ENCODE data around the gene NRIP1. TPM values are rescaled to one million over a fixed set of nuclear protein-coding genes. Genes with fewer than 3 reads are reported as not detected.

NRIP1 gene
- total RNA-seq, 2 donors from 2014 or later = 11.9 to 30.9 TPM

DNA sequence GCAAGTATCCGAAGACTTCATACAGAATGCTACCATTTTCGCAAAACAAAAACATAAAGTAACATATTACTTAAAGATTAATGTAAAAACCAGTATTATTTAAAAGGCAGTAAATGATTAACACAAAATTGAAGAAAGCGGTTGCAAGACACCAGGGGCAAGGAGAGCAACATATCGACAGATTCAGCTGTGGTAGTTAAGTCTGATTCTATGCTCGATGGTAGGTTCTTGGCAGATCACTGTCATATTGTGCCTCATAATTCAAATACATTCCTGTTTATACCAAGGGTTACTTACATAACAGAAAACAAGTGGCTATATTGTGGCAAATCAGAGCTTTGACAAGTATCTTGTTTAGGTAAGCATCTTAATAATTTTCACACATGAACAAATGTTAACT, 37.7 kb downstream of the NRIP1 start:
- TF ChIP-seq, protein P1, sequence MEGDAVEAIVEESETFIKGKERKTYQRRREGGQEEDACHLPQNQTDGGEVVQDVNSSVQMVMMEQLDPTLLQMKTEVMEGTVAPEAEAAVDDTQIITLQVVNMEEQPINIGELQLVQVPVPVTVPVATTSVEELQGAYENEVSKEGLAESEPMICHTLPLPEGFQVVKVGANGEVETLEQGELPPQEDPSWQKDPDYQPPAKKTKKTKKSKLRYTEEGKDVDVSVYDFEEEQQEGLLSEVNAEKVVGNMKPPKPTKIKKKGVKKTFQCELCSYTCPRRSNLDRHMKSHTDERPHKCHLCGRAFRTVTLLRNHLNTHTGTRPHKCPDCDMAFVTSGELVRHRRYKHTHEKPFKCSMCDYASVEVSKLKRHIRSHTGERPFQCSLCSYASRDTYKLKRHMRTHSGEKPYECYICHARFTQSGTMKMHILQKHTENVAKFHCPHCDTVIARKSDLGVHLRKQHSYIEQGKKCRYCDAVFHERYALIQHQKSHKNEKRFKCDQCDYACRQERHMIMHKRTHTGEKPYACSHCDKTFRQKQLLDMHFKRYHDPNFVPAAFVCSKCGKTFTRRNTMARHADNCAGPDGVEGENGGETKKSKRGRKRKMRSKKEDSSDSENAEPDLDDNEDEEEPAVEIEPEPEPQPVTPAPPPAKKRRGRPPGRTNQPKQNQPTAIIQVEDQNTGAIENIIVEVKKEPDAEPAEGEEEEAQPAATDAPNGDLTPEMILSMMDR (IDR thresholded peaks at IDR 0.05) = no peak
- ATAC-seq (ENCODE audit: insufficient number of reproducible peaks, low FRiP score, low read depth) = no peak

DNA sequence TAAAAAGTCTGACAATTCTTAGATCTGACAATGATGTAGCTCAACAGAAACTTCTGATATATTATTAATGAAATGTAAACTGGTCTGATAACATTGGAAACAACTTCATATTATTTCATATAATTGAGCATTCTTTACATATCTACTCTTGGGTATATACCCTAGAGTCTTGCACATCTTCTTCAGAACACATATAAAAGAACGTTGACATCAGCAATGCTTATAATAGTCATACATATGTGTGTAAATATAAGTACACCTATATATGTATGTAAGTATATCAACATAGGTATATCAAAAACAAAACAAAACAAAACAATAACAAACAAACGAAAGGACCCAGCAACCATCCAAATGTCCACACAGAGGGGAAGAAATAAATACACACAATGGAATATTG, 38.4 kb downstream of the NRIP1 start:
- ATAC-seq (ENCODE audit: insufficient number of reproducible peaks, low FRiP score, low read depth) (no peak), DNase-seq (ENCODE audit: low spot score) (no peak)
- TF ChIP-seq, protein P1 (IDR thresholded peaks at IDR 0.05) = no peak
- H3K4me3 ChIP-seq = no peak overlapping the region
- no peaks in the 10 kb centered on the region for H3K27me3 ChIP-seq (replicated peaks; ENCODE audit: insufficient read depth)
- no peaks in the 10 kb centered on the region for H3K36me3 ChIP-seq
- no peaks in the 10 kb centered on the region for H3K4me1 ChIP-seq (ENCODE audit: control insufficient read depth in 1 of 2, low read depth in 2 of 2)
- H3K27ac ChIP-seq = no peak overlapping the region
- H3K9me3 ChIP-seq = no peaks in the 10 kb centered on the region

More for the DNA sequence above, 37.7 kb downstream of the NRIP1 start:
- Histone ChIP-seq H3K36me3 (no peaks in the 10 kb centered on the region), H3K9me3 (no peaks in the 10 kb centered on the region), H3K27me3 (replicated peaks; ENCODE audit: insufficient read depth) (no peaks in the 10 kb centered on the region), H3K4me3 (no peak overlapping the region), H3K27ac (no peak overlapping the region), H3K4me1 (ENCODE audit: control insufficient read depth in 1 of 2, low read depth in 2 of 2) (peaks cover 0 to 1% of the 10 kb centered on the region in 2 donors)
- no peak for DNase-seq (ENCODE audit: low spot score)

DNA sequence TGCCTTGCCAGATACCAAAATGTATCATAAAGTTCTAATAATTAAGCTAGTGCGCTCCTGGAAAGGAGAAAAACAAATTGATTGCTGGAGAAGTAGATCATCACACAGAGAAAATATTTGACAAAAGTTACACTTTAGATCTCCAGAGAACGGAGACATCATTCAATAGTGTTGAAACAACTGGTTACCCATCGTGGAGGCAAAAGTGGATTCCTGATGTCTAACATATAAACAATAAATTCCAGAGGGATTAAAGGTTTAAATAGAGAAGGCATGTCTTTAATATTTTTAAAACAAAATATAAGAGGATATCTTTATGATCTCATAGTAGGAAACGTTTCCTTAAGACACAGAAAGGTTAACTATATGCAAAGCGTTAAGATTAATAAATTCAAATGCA, 41.0 kb downstream of the NRIP1 start:
- Histone ChIP-seq H3K9me3 (no peaks in the 10 kb centered on the region), H3K4me3 (no peak overlapping the region), H3K4me1 (ENCODE audit: control insufficient read depth in 1 of 2, low read depth in 2 of 2) (no peaks in the 10 kb centered on the region), H3K36me3 (no peaks in the 10 kb centered on the region), H3K27me3 (replicated peaks; ENCODE audit: insufficient read depth) (no peaks in the 10 kb centered on the region), H3K27ac (no peak overlapping the region)
- TF ChIP-seq, protein P1 (IDR thresholded peaks at IDR 0.05) = no peak
- ATAC-seq (ENCODE audit: insufficient number of reproducible peaks, low FRiP score, low read depth) = no peak
- DNase-seq (ENCODE audit: low spot score) = no peak

DNA sequence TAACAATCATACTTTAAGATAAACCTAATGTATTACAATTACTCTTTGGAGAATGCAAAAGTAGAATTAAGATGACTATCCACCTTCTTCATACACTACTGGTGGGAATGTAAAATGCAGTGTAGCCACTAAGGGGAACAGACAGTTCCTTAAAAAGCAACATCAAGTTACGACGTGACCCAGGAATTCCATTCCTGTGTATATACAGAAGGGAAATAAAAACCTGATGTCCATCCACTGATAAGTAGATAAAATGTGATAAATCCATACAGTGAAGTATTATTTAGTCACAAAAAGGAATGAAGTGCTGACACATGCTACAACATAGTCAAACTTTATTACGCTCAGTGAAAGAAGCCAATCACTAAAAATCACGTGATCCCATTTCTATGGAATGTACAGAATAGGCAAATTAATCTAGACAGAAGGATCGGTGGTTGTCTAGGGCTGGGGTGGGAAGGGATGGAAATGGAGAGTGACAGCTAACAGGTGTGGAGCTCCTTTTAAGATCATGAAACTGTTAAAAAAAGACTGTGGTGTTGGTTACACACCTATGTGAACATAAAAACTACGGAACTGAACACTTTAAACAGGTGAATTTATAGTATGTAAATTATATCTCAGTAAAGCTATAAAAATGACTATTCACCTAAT, 42.1 kb downstream of the NRIP1 start:
- TF ChIP-seq, protein P1 (IDR thresholded peaks at IDR 0.05) = no peak
- no peaks in the 10 kb centered on the region for H3K27me3 ChIP-seq (replicated peaks; ENCODE audit: insufficient read depth)
- no peaks in the 10 kb centered on the region for H3K36me3 ChIP-seq
- no peak for DNase-seq (ENCODE audit: low spot score)
- H3K9me3 ChIP-seq = no peaks in the 10 kb centered on the region
- ATAC-seq (ENCODE audit: insufficient number of reproducible peaks, low FRiP score, low read depth) = no peak
- H3K4me3 ChIP-seq = no peak overlapping the region
- no peak overlapping the region for H3K27ac ChIP-seq
- no peaks in the 10 kb centered on the region for H3K4me1 ChIP-seq (ENCODE audit: control insufficient read depth in 1 of 2, low read depth in 2 of 2)

DNA sequence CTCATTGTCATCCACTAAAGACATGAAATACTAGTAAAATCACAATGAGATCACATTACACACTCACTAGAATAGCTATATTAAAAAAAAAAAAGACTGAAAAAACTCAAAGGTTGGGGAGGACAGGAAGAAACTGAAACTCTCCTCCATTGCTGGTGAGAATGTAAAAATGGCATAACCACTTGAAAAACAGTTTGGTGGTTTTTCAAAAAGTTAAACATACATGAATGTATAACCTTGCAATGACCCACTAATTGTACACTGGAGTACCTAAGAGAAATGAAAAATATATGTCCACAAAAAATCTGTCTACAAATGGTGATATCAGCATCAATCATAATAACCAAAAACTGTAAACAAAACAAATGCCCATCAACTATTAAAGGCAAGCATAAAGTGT, 44.0 kb downstream of the NRIP1 start:
- Histone ChIP-seq H3K27me3 (replicated peaks; ENCODE audit: insufficient read depth) (no peaks in the 10 kb centered on the region), H3K9me3 (no peaks in the 10 kb centered on the region), H3K27ac (no peak overlapping the region), H3K4me3 (no peak overlapping the region), H3K4me1 (ENCODE audit: control insufficient read depth in 1 of 2, low read depth in 2 of 2) (no peaks in the 10 kb centered on the region), H3K36me3 (no peaks in the 10 kb centered on the region)
- DNase-seq (ENCODE audit: low spot score) (no peak), ATAC-seq (ENCODE audit: insufficient number of reproducible peaks, low FRiP score, low read depth) (no peak)
- TF ChIP-seq, protein P1 (IDR thresholded peaks at IDR 0.05) = no peak
